Measurements from ENCODE around the gene CCDC85C.

CCDC85C gene

DNA sequence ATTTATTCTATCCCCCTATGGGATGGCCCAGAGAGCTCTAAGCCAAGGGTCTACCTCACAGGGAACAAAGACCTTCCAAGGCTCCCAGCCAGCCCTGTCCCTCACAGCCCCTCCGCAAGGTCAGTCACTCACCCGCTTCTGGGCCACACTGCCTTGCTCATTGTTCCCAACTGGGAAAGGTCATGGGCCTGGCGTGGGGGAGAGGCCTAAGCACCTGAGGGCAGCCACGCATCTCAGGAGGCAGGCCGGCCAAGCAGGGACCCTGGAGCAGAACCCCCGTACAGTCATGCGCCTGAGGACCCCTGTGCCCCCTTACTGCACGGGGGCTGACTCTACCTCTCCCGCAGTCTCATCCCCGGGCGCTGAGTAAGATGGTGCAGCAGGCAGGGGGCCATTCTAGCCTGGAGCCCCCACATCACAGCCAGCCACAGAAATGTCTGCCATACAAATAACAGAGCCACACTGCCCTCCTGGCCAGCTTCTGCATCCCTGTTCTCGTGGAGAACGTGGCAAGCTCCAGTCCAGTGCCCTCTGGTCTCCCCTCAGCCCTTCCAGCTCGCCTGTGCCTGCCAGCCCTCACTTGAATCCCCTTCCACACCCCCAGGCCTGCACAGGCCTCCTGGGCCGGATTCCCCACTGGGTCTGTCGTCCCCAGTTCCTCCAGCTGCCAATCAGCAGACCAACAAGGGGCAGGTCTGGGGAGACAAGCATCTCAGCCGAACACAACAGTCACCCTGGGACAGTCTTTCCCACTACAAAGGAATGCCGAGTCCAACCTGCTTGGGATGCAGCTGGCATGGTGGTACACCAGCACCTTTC is 16.3 kb downstream of the CCDC85C start:
- DNase-seq: no peak

DNA sequence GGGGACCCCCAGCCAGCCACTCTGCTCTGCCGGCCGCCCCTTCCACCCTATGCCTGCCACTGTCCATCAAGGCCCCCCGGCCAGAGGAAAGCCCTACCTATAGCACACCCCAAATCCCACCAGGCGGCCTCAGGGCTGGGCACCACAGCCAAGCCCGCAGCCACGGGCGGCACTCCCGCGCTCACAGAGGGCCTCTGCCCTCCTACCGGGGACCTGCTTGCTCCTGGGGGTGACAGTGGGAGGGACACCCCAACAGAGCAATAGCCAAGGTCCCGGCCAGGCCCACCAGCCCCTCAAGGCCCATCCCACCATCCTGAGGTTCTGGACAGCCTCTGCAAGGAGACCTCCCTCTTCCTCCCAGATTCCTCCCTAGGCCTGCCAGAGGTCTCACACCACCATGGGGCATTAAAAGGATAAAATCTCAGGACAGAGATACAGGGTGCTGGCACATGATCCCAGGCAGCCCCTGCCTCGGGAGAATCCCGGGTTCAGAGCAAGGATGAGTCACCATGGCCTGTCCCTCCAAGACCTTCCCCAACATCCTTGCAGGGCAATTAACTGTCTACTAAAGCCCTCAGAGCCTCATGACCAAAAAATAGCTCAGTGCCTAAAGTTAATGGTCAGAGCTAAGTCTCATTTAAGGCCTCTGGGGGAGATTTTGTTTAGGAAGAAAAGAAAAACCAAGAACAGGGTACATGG is 17.1 kb downstream of the CCDC85C start:
- DNase-seq: no peak

DNA sequence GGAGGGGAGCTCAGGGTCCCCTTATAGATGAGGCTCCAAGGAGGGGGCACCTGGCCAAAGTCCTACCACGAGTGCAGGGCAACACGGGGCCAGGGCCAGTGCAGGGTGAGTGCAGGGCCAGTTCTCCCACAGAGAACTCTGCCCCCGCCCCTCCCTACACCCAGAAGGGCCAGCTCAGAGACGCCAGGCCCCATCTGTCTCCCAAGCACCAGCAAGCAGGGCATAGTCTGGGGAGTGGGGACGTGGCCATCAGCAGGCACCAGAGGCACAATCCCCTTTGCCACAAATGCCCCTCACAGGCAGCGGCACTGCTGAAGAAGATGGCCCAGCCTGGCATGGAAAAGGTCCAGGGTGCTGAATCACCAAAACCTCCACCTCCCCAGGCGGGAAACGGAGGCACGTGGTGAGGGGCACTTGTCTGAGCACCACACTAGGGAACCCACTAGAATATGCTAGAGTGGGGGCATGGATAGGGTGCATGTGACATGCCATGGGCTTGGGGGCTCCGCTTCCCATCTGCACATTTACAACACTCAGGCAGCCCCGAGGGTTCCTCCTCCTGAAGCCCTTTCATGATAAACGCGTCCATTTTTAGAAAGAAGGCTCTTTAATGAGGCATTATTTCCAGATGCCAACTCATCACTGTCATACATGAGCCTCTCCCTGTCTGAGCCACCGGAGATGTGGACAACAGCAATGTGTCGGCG is 17.8 kb downstream of the CCDC85C start:
- no peak for DNase-seq

DNA sequence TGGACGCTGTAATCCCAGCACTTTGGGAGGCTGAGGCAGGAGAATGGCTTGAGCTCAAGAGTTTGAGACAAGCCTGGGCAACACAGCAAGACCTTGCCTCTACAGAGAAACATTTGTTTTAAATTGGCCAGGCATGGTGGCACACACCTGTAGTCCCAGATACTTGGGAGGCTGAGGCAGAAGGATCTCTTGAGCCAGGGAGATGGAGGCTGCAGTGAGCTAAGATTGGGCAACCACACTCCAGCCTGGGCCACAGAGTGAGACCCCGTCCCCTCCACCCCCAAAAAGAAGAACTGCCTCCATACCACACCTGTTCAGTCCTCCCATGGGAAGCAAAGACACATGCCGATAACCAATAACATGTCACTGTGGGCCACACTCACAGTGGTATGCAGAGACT is 19.2 kb downstream of the CCDC85C start:
- no peak for DNase-seq

DNA sequence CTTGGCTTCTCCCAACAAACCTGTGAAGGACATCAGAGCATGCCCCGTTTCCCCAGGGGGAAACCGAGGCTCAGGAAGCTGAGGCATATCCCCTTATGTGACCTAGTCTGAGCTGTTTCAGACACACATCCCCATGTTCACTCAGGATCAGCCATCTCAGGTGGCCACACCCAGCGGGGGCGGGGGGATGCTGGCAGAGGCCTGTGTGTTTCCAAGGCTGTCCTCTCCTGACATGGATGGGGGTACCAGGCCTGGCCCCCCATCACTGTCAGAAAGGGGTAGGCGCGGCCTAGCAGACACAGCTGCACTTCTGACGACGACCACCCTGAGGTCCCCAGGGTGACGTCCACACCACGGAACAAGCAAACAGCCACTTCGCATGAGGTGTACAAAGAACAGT is 22.1 kb downstream of the CCDC85C start:
- DNase-seq: no peak

DNA sequence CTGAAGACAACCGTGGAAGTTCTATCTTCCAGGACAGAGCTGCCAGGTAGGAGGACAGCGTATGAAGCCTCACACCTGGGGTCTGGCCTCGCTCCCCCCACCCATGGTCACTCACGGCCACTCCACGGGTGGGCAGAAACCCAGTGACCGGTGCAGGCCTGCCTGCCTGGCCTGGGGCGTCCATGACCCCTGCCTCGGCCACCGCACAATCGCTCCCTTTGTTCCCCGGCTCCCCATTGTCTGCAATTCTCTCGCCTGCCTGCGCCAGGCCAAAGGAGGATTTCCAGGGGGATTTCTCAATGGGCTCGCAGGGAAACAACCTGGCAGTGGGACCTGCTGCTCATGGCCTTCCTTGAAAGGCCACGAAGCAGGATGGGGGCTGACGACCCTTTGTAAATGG is 22.6 kb downstream of the CCDC85C start:
- no peak for DNase-seq

DNA sequence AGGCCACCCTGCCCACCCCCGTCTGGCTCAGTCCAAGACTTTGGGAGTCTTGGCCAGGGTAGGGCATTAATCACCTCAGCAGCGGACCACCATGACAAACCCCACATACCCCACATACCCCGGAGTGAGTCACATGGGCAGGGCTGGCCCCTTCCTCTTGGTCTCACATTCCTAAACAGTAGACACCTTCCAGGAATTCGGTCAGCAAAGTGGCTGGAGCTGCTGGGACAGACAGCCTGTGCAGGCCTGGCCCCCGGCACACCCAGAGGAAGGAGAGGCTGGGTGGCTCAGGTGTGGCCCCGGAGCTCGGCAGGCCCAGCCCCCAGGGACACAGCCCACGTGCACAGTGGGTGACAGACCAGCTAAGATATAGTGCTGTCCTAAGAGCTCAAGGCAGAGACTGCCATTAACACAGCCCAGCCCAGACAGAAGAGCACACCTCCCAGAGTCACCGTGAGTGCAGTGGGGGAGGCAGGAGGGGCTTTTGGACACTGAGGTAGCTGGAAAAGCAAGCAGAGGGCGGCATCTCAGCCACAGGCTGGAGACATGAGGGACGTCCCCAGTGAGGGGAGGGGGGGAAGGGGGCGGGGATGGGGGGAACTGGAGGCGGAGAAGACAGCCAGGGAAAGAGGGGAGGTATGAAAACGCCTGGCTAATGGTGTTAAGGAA is 24.0 kb downstream of the CCDC85C start:
- DNase-seq: no peak

DNA sequence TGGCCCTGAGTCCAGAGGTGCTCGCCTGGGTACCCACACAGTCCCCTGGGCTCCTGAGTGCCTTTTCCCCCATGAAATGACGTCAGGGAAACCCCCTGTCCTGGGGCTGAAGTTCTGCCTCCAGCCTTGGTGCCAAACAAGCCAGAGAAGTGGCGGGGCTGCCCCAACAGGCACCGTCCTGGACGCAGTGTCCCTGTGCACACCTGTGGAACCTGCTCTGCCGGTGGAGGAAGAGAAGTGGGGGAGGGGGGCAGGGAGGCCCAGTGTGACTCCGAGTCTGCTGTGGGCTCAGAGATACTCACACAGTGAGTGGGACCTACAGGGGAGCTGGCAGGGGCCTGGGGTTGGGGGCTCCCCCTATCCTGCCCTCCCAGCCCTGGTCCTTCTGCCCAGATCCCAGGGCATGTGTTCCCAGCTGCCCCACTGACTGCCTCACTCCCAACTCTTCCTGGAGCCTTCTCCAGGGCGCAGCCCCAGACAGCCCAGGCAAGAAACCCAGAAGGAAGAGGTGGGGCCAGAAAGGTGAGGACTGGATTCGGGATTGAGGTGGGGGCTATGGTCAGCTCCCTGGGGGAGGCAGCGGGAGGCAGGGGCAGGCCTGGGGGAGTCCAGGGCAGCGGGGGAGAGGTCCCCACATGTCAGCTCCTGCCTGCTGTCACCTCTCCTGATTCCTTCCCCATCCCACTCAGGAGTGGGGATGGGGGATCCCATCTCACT is 24.7 kb downstream of the CCDC85C start:
- no peak for DNase-seq

DNA sequence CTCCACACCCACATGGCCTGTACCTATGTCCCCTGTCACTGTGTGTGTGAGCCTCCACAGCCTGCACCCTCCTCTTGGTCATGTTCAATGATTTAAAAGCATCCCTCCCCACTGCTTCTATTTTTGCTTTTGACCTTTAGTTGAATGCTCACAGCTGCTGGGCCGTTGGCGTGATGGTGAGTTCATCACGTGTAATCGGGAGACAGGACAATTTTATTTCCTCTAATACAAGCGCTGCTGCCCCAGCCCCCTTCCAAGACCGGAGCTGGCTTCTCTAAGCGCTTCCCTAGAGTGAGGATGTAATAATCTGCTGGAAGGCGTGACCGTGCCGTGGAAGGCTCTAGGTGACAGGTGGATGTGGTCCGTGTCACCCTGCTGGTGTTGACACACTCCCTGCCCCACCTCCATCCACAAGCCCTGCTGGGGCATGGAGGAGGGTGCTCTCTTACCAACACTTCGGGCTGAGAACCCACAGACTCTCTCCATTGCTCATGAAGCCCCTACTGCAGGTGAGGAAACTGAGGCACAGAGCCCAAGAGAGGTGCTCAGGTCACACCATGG is 25.4 kb downstream of the CCDC85C start:
- DNase-seq: no peak

DNA sequence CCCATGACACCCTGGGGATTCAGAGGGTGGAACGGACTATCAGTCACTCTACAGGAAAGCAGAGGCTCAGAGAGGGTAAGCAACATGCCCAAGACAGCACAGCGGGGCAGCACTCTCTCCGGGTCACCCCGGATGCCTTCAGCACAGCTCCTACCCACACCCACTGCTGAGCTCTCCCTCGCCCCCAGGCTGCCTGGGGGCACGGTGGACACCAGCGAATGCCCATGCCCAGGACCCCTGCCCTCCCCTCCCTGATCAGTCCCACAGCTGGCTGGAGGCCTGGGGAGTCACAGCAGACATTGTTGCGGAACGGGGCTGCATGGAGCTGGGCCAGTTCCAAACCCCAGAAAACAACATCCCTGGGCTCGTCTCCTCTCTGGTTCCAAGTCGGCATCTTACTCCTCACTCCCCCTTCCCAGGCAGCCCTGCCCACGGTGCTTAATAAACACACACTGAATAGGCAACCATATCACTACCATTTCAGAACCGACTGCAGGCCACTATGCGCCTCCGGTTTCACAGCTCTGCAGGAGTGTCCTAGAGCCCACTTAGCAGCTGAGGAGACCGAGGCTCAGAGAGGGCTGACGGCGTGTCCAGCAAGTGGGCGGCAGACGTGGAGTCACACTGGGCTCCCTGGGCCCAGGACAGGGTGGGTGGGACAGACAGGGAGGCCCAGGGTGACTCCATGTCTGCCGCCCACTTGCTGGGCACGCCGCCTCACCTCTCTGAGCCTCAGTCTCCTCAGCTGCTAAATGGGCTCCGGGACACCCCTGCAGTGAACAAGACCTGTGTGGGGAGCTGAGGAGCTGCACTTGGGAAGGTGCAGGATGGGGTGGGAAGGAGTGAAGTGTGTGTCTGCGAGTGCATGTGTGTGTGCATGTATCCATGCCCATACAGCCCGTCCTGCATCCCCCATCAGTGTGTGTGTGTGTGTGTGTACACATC is 27.0 kb downstream of the CCDC85C start:
- no peak for DNase-seq

DNA sequence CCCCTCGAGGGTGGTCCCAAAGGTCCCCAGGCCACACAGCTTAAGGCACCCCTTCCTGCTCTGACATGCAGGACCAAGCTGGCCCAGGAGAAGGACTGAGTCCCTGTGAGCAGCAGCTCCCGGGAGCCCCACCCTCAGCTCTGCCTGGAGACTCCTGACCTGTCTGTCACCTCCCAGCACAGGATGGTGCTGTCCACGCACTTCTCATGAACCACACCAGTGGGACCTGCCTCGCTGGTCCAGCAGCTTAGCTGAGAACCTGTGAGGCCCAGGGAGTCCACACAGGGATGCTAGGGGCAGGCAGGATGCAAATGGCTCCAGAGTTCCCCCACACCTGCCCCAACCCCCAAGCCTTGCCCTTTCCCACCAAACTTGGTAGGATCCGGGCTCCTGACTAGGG is 27.7 kb downstream of the CCDC85C start:
- DNase-seq: no peak

DNA sequence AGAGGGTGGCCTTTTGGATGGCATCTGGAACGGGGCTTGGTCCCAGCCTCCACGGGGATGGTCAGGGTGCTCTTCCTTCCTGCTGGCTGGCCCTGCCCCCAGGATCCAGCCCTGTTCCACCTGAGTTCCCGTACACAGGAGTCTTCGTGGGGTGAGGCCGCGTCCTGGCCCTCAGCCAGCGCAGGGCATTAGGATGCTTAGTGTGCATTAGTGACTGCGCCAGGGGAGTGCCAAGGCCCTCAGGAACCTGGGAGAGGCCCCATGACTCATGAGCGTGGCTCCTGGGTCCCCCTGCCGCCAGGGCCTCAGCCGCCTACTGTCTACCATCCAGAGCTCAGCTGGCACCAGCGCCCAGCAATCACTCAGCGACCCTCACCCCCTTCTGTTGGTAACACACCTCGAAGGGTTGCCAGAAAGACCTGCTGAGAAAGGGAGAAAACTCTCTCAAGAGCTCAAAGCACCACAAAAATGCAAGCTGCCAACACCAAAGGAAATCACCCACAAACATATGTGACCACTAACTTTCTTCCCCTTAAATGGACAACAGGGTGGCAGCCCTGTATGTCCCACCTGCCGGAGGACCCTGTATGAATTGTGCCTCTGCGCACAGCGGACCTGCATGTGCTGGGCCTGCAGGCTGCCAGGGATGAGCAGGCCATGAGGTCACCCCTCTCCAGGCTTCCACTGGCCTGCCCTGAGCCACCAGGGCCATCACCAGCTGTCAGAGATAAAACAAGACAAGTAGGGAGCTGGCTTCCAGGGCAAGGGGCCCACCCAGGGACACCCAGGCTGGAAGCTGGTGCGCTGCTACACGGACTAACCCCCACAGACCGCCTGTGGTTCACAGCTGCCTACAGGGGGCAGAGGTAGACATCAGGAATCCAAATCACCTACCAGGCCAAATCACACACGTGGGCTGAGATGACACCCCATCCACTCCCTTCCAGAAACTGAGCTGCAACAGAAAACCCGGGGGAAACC is 28.7 kb downstream of the CCDC85C start:
- DNase-seq: no peak

DNA sequence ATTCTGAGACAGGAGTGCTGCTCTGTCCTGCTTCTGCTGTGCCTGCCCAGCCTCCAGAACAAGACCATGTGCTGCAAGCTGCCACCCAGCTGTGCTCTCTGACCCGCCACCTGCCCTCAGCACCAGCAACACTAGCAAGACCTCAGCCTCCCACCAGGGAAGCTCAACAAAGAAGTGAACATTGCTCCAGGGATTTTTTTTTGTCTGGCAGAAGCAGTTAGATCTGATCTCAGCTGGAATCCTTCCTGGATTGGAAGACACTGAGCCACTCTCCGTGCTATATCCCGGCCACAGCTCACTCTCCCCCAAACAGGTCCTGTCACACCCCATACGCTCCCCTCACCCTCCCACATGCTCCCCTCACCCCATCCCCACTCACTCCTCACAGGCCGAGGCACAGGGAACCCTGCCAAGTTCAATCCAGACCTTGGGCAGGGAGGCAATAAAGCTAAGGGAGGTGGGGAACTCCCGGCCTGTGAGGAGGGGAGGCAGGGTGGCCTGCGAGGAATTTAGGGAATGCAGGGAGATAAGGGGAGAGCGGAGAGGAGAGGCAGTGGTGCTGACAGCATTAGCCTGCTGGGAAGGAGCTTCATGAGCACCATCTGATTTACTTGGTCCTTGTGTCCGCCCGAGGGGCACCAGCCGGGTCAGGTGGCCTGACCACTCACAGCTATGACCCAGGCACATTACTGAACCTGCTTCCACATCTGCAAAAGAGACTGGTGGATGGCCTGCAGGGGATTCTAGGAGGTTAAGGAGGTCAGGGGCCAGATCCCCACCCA is 29.7 kb downstream of the CCDC85C start:
- no peak for DNase-seq

DNA sequence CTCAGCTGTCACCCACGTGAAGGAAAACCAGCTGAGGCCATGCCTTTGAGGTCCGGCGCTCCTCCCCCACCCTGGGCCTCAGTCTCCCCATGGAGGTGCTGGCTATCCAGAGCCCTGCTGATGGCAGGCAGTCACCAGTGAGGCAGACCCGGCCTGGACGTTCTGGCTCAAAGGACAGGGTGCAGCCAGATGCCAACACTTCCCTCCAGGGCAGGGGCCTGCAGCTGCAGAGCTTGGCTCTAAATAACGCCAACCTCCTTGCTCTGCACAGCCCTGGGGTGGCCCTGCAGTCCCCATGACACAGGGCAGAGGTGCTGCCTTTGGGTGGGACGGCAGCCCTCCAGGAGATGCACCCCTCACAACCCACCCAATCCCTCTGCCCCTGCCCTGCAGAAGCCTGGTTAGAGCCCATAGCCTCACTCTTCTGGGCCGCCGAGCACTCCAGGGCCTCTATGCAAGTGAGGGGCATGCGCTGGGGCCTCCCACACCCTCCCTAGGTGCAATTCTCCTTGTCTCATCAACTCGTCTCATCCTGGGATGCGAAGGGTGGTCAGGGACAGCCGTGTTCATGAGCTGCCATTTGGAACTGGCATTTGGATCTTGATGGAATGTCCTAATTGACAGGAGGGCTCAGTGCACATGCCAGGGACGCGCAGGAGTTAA is 30.4 kb downstream of the CCDC85C start:
- no peak for DNase-seq

DNA sequence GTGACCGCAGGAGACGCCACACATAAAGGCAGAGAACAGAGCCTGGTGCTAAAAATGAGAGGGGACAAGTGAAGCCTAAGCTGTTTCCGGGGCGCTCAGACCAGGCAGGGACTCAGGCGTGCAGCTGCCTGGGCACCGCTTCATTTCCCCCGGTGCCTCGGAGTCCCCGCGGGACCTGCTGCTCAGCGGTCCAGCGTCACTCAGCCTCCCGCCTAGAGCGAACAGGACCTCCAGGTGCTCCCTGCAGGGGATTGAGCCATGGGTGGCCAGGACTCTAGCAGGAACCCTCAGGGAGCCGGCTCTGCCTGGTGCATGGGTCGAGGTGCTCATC is 31.0 kb downstream of the CCDC85C start:
- no peak for DNase-seq

DNA sequence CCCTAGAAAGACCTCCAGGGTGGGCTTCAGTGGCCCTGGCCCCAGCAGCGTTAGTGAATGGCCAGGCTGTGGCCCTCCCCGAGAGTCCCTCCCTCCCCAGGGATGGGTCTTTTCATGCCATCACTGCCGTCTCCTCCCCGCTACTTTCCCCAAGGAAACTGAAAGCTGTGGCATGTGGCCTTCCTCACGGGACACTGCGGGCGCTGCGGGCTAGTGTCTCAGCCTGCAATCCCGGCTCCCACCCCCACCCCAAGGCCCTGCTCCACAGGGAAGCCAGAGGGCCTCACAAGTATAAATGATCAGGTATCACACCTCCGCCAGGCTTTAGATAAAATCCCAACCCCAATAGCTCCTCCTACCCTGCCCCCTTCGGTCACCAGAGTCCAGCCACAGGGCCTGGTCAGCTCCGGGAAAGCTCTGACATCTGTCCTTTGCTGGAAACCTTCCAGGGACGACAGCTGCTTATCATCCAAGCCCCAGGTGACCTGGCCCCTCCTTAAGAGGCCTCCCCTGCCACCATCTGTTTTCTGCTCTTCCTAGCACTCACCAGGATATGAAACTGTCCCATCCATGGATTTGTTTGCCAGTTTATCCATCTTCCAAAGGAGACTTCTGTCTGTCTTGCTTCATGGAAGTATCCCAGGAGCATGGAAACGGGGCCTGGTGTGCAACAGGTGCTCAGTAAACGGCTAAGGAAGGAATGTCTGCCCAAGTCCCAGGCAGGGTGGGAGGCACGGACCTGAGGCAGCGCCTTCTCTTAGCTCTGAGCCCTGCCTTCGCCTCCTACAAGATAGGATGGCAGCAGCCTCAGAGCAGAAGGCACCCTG is 31.6 kb downstream of the CCDC85C start:
- DNase-seq: no peak

DNA sequence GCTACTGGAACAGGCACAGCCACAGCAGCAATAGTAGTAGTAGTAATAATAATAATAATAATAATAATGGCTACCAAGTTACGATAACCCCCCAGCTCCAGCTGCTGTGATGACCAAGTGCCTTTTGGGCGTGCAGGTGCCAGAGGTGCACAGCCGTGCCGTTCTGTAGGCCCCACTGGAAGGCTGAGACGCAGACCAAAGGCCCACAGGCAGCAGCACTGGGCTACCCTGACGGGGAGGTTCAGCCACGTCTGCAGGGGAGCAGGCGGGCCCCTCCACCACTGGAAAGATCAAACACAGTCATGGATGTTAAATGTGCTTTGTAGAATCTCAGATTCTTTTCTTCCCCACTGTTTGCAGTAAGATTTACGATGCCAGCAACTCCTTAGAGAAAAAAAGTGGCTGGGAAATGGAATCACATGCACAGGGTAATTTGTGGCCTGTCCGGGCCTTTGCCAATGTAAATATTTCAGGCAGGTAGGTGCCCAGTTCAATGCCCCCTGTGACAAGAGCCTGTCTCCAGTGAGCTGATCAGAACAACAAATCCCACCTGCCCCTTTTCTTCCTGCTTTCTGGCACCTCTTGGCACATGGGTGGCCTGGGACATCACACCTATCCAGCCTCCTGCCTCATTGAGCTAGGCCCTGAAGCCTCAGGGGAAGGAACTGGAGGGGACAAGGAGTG is 32.6 kb downstream of the CCDC85C start:
- no peak for DNase-seq

Measured in activated effector memory CD4-positive, alpha-beta T cell treated with Interleukin-2 at 50 U/mL for 16 hours (primary cell).